OCI-LY7 (cell line): ENCODE results near the gene AGFG2. TPM values are rescaled to one million over a fixed set of nuclear protein-coding genes. Genes with fewer than 3 reads are reported as not detected.

Experiments
- BruUV-seq: library from RNA; stranded (reverse); fragments of 400-500 nt; replicated peaks from 2 replicates; lab custom pipeline; 2021; lab: Mats Ljungman, UMichigan
- CTCF ChIA-PET: fragments of 300-600 bp; sonication (Branson Sonifier 250); formaldehyde crosslinking; loops from one replicate; lab custom pipeline; 2022; ENCODE audit warnings: antibody characterized with exemption; ENCODE audit not compliant: unreplicated experiment; lab: Charles Lee
- POLR2A ChIA-PET: fragments of 300-600 bp; sonication (Branson Sonifier 250); formaldehyde crosslinking; loops from one replicate; lab custom pipeline; 2022; ENCODE audit warnings: antibody characterized with exemption; lab: Charles Lee
- DNase-seq: peaks from one replicate; pipeline ENCODE4 v3.0.0-alpha.2; 2015; ENCODE audit warnings: low spot score
- H2AFZ ChIP-seq: fragments of 200-600 bp; sonication (generic), shearing (Covaris generic); 2 replicates; pipeline ENCODE4 v1.6.1; 2014; ENCODE audit warnings: mild to moderate bottlenecking, antibody characterized with exemption, low read length, moderate library complexity
- H3K27ac ChIP-seq: fragments of 200-600 bp; sonication (generic); 2 replicates; pipeline ENCODE4 v1.5.1; 2014; ENCODE audit warnings: mixed run types, low read depth, mild to moderate bottlenecking, moderate library complexity, low read length, inconsistent platforms; ENCODE audit not compliant: poor library complexity, severe bottlenecking
- H3K36me3 ChIP-seq: fragments of 200-600 bp; sonication (generic); 2 replicates; pipeline ENCODE4 v1.6.1; 2014; ENCODE audit warnings: mild to moderate bottlenecking, antibody characterized with exemption, low read length, moderate library complexity, mixed read lengths; ENCODE audit not compliant: insufficient read depth
- H3K4me1 ChIP-seq: fragments of 200-600 bp; sonication (generic); 2 replicates; pipeline ENCODE4 v1.5.1; 2014; ENCODE audit warnings: mild to moderate bottlenecking, low read length; ENCODE audit not compliant: insufficient read depth, poor library complexity, severe bottlenecking
- H3K4me2 ChIP-seq: fragments of 200-600 bp; sonication (generic); 2 replicates; pipeline ENCODE4 v1.6.1; 2014; ENCODE audit warnings: mild to moderate bottlenecking, low read length
- H3K4me3 ChIP-seq: fragments of 200-600 bp; sonication (generic); 2 replicates; pipeline ENCODE4 v1.5.1; 2014; ENCODE audit warnings: mild to moderate bottlenecking, low read depth, low read length; ENCODE audit not compliant: poor library complexity, severe bottlenecking
- H3K79me2 ChIP-seq: fragments of 200-600 bp; sonication (generic); 2 replicates; pipeline ENCODE4 v1.6.1; 2016; ENCODE audit warnings: low read depth, mild to moderate bottlenecking, low read length, moderate library complexity, mixed read lengths; ENCODE audit not compliant: insufficient read depth
- H3K9me2 ChIP-seq: fragments of 200-600 bp; sonication (generic); 2 replicates; pipeline ENCODE4 v1.6.1; 2016; ENCODE audit warnings: mild to moderate bottlenecking, low read length, mixed read lengths; ENCODE audit not compliant: insufficient read depth
- H3K9me3 ChIP-seq: fragments of 200-600 bp; sonication (generic); 2 replicates; pipeline ENCODE4 v1.6.1; 2014; ENCODE audit warnings: mild to moderate bottlenecking, mixed run types, low read length, mixed read lengths
- H4K20me1 ChIP-seq: fragments of 200-600 bp; sonication (generic); 2 replicates; pipeline ENCODE4 v1.6.1; 2014; ENCODE audit warnings: mild to moderate bottlenecking, antibody characterized with exemption, low read length, moderate library complexity, mixed read lengths; ENCODE audit not compliant: insufficient read depth
- CTCF ChIP-seq: fragments of 200-600 bp; sonication (generic); conservative IDR thresholded peaks from 2 replicates; pipeline ENCODE4 v1.5.1; 2014; ENCODE audit warnings: mild to moderate bottlenecking, antibody characterized with exemption, low read length, moderate library complexity, mixed read lengths
- EZH2phosphoT487 ChIP-seq: fragments of 200-600 bp; sonication (generic); IDR thresholded peaks from 2 replicates; pipeline ENCODE4 v1.6.1; 2018; ENCODE audit warnings: low read depth, borderline replicate concordance, mild to moderate bottlenecking, mixed run types, antibody characterized with exemption, low read length, moderate library complexity, mixed read lengths
- intact Hi-C: fragments of 100-400 bp; cut with micrococcal nuclease; formaldehyde crosslinking; loops from one replicate; pipeline ENCODE4 v1.10.0; 2022; ENCODE audit not compliant: unreplicated experiment
- total RNA-seq, 2 experiments: library from RNA; depleted of rRNA in 1 of 2; stranded (reverse); fragments of >200 nt in 1 of 2; shearing (Covaris generic) in 1 of 2; gene quantifications; 2 replicates each; pipeline ENCODE4 v1.2.3, GENCODE V29; 2014 to 2022

The AGFG2 gene
- total RNA-seq, 2 experiments from 2014 or later = 11.5 to 15.2 TPM

- intact Hi-C loops = no loop called here
- H3K9me2 ChIP-seq = no peaks in the 10 kb centered on the region
- H2AFZ ChIP-seq = no peak overlapping the region
- no peaks in the 10 kb centered on the region for H4K20me1 ChIP-seq
- H3K79me2 ChIP-seq = no peaks in the 10 kb centered on the region
- peaks cover 14% of the 10 kb centered on the region for H3K4me1 ChIP-seq
- POLR2A ChIA-PET = no interaction called here
- H3K4me3 ChIP-seq = no peak overlapping the region
- no TSS peak for BruUV-seq
- H3K9me3 ChIP-seq = no peaks in the 10 kb centered on the region
- CTCF ChIA-PET = interaction anchor here (0.6 kb wide), 1 partner anchor 1069 kb away, joined by 3 read pairs; no protein-coding TSS in a partner anchor
- TF ChIP-seq CTCF = no peak
- no peak for TF ChIP-seq EZH2phosphoT487
- H3K4me2 ChIP-seq = no peak overlapping the region
- peaks cover 47% of the 10 kb centered on the region for H3K36me3 ChIP-seq
- no peak for DNase-seq
- H3K27ac ChIP-seq = no peak overlapping the region
These were observed 17.5 kb downstream of the AGFG2 start for GRCh38 chr7:100556541-100556940.

DNA sequence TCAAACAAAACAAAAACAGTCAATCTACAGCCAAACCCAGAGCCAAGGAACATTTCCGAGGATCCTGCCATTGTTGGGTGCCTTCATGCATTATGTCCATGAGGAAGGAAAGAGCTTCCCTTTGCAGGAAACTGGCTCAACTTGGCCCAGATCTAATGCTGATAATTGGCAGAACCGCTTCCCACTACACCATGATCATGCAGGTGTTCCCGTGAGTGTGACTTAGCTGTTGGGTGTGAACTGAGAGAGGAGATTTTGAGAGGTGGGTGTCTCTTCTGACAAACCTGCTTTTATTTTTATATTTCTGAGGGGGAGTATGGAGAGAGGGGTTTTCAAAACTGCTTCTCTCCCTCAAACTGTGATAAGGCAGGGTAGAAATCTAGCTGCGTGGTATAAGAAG, 20.1 kb downstream of the AGFG2 start:
- Histone ChIP-seq H3K4me3 (no peak overlapping the region), H3K4me2 (no peak overlapping the region), H3K9me2 (no peaks in the 10 kb centered on the region), H3K79me2 (no peaks in the 10 kb centered on the region), H4K20me1 (no peaks in the 10 kb centered on the region), H2AFZ (no peak overlapping the region), H3K36me3 (peaks cover 27% of the 10 kb centered on the region), H3K27ac (no peak overlapping the region), H3K9me3 (no peaks in the 10 kb centered on the region), H3K4me1 (peaks cover 14% of the 10 kb centered on the region)
- no TSS peak for BruUV-seq
- TF ChIP-seq EZH2phosphoT487 (no peak), CTCF (no peak)
- intact Hi-C loops = loop anchor here (1.0 kb wide), 1 partner anchor 90 kb away; no protein-coding TSS in a partner anchor
- CTCF ChIA-PET = interaction anchor here (0.7 to 1.4 kb wide), 5 partner anchors 10 to 109 kb away, joined by 3 to 5 read pairs (median 4); no protein-coding TSS in a partner anchor
- DNase-seq = no peak
- POLR2A ChIA-PET = interaction anchor here (0.7 kb wide), 2 partner anchors 83 to 834 kb away, joined by 3 to 4 read pairs; no protein-coding TSS in a partner anchor

- Histone ChIP-seq H2AFZ (no peak overlapping the region), H3K4me1 (peaks cover 14% of the 10 kb centered on the region), H3K79me2 (no peaks in the 10 kb centered on the region), H3K4me3 (no peak overlapping the region), H4K20me1 (no peaks in the 10 kb centered on the region), H3K36me3 (peaks cover 14% of the 10 kb centered on the region; the same call in 1 of the 2 replicates), H3K4me2 (no peak overlapping the region), H3K27ac (no peak overlapping the region), H3K9me2 (no peaks in the 10 kb centered on the region), H3K9me3 (no peaks in the 10 kb centered on the region)
- ChIA-PET POLR2A (no interaction called here), CTCF (no interaction called here)
- DNase-seq = no peak
- no TSS peak for BruUV-seq
- TF ChIP-seq EZH2phosphoT487 (no peak), CTCF (no peak)
- intact Hi-C loops = no loop called here
These were observed 22.6 kb downstream of the AGFG2 start for GRCh38 chr7:100561491-100562194.
